Measurements from ENCODE around the gene ARMC5. TPM values are rescaled to one million over a fixed set of nuclear protein-coding genes. Genes with fewer than 3 reads are reported as not detected.

The ARMC5 gene
- polyA plus RNA-seq, 1 donor from 2014 or later, result 27.6 TPM

DNA sequence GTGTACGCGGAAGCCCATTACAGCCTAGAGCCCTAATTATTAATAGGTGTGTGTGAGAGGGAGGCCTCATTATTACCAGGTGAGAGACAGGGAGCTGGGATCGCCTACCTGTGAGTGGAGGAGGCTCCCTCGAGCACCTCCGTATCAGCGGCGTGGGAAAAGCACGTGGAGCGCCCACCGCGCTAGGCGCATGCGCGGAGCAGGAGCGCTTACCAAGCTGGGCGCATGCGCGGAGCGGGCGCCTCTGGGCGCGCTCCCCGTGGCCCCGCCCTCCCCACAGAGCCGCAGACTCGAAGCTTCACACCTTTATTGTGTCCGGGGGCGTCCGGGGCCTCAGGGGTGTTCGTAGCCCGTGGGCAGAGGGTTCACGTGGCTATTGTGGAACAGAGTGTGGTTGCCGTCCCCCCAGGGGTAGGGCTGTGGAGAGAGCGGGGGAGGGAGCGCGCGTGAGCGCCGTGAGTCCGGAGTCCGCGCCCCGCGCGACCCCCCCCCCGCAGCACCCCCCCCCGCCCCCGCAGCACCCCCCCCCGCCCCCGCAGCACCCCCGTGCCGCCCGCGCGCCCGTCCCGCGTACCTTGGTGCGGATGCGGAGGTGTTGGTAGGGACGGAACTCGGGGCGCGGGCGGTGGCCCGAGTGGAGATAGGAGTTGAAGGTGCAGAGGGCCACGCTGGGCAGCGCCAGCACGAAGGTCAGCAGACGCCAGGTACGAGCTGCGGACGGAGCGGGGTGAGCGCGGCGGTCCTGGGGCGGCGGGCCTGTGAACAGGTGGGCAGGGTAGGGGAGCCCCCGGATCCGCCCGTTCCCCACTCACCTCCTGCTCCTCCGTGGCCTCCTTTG lies 31.6 kb upstream of the ARMC5 start:
- Histone ChIP-seq H3K27me3 (ENCODE audit: insufficient read depth, low read depth, low read length) (no peaks in the 10 kb centered on the region), H2AFZ (ENCODE audit: low read depth, low read length) (no peak overlapping the region), H3K4me3 (ENCODE audit: low read length) (peak overlapping the region; percentile 28), H3K9me3 (ENCODE audit: low read length) (no peaks in the 10 kb centered on the region), H3K4me2 (ENCODE audit: low read length) (no peak overlapping the region), H3F3A (ENCODE audit: insufficient read depth, low read length, poor library complexity, severe bottlenecking) (no peaks in the 10 kb centered on the region), H3K36me3 (ENCODE audit: insufficient read depth, low read length) (no peaks in the 10 kb centered on the region), H3K9ac (ENCODE audit: low read length) (no peak overlapping the region), H3K27ac (ENCODE audit: low read length) (no peak overlapping the region), H3K79me2 (replicated peaks; ENCODE audit: insufficient read depth, low read length) (no peaks in the 10 kb centered on the region), H3K9me2 (ENCODE audit: insufficient read depth, low read length) (no peaks in the 10 kb centered on the region), H4K20me1 (ENCODE audit: insufficient read depth) (no peaks in the 10 kb centered on the region)
- no peak for TF ChIP-seq EZH2 (IDR thresholded peaks at IDR 0.05; ENCODE audit: borderline replicate concordance, insufficient read depth, low read length, poor library complexity, severe bottlenecking)

DNA sequence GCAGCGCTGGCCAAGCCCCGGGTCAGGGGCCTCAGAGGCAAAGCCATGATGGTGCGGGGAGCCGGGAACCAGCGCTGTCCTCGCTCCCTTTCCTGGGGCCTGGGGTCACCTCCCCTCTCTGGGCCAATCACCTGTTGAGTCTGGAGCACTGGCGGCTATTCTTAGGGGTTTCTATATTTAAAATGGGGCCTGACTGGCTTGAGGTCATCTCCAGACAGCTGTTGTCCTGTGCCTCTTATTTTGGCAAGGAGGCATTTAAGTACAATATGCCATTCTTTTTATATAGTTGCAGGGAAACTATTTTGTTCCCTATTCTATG lies 31.1 kb upstream of the ARMC5 start, which contains the start of gene COX6A2:
TSS of gene COX6A2 (minus strand) at position 82 of the 319 bp plus-strand sequence. CDS start at position 47, 35 bp downstream.
- H3K27ac ChIP-seq (ENCODE audit: low read length), result no peak within 1 kb of the TSS
- no peaks in the 10 kb centered on the region for H3K79me2 ChIP-seq (replicated peaks; ENCODE audit: insufficient read depth, low read length)
- H4K20me1 ChIP-seq (ENCODE audit: insufficient read depth), result no peaks in the 10 kb centered on the region
- peak within 1 kb of the TSS; percentile 28 for H3K4me3 ChIP-seq (ENCODE audit: low read length)
- no peak within 1 kb of the TSS for H2AFZ ChIP-seq (ENCODE audit: low read depth, low read length)
- no peak within 1 kb of the TSS for H3K9ac ChIP-seq (ENCODE audit: low read length)
- no peak within 1 kb of the TSS for H3K4me2 ChIP-seq (ENCODE audit: low read length)
- H3K27me3 ChIP-seq (ENCODE audit: insufficient read depth, low read depth, low read length), result no peaks in the 10 kb centered on the region
- H3K9me3 ChIP-seq (ENCODE audit: low read length), result no peaks in the 10 kb centered on the region
- TF ChIP-seq, protein P1, sequence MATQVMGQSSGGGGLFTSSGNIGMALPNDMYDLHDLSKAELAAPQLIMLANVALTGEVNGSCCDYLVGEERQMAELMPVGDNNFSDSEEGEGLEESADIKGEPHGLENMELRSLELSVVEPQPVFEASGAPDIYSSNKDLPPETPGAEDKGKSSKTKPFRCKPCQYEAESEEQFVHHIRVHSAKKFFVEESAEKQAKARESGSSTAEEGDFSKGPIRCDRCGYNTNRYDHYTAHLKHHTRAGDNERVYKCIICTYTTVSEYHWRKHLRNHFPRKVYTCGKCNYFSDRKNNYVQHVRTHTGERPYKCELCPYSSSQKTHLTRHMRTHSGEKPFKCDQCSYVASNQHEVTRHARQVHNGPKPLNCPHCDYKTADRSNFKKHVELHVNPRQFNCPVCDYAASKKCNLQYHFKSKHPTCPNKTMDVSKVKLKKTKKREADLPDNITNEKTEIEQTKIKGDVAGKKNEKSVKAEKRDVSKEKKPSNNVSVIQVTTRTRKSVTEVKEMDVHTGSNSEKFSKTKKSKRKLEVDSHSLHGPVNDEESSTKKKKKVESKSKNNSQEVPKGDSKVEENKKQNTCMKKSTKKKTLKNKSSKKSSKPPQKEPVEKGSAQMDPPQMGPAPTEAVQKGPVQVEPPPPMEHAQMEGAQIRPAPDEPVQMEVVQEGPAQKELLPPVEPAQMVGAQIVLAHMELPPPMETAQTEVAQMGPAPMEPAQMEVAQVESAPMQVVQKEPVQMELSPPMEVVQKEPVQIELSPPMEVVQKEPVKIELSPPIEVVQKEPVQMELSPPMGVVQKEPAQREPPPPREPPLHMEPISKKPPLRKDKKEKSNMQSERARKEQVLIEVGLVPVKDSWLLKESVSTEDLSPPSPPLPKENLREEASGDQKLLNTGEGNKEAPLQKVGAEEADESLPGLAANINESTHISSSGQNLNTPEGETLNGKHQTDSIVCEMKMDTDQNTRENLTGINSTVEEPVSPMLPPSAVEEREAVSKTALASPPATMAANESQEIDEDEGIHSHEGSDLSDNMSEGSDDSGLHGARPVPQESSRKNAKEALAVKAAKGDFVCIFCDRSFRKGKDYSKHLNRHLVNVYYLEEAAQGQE (IDR thresholded peaks at IDR 0.05; ENCODE audit: borderline replicate concordance), result no peak
- no peak for TF ChIP-seq POLR2AphosphoS5 (IDR thresholded peaks at IDR 0.05)
- TF ChIP-seq EZH2 (IDR thresholded peaks at IDR 0.05; ENCODE audit: borderline replicate concordance, insufficient read depth, low read length, poor library complexity, severe bottlenecking), result no peak
- TF ChIP-seq MXI1 (conservative IDR thresholded peaks at IDR 0.05; ENCODE audit: poor library complexity, severe bottlenecking), result no peak
- no peak for TF ChIP-seq EP300 (conservative IDR thresholded peaks at IDR 0.05; ENCODE audit: poor library complexity, severe bottlenecking)
- TF ChIP-seq RAD21 (conservative IDR thresholded peaks at IDR 0.05), result no peak
- TF ChIP-seq TAF1 (IDR thresholded peaks at IDR 0.05; ENCODE audit: low read depth), result no peak
- TF ChIP-seq, protein P2, sequence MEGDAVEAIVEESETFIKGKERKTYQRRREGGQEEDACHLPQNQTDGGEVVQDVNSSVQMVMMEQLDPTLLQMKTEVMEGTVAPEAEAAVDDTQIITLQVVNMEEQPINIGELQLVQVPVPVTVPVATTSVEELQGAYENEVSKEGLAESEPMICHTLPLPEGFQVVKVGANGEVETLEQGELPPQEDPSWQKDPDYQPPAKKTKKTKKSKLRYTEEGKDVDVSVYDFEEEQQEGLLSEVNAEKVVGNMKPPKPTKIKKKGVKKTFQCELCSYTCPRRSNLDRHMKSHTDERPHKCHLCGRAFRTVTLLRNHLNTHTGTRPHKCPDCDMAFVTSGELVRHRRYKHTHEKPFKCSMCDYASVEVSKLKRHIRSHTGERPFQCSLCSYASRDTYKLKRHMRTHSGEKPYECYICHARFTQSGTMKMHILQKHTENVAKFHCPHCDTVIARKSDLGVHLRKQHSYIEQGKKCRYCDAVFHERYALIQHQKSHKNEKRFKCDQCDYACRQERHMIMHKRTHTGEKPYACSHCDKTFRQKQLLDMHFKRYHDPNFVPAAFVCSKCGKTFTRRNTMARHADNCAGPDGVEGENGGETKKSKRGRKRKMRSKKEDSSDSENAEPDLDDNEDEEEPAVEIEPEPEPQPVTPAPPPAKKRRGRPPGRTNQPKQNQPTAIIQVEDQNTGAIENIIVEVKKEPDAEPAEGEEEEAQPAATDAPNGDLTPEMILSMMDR (IDR thresholded peaks at IDR 0.05; ENCODE audit: poor library complexity, severe bottlenecking), result no peak
- H3F3A ChIP-seq (ENCODE audit: insufficient read depth, low read length, poor library complexity, severe bottlenecking), result no peaks in the 10 kb centered on the region
- H3K9me2 ChIP-seq (ENCODE audit: insufficient read depth, low read length), result no peaks in the 10 kb centered on the region
- H3K36me3 ChIP-seq (ENCODE audit: insufficient read depth, low read length), result no peaks in the 10 kb centered on the region

All from neural cell (in vitro differentiated cells).